Type B pancreatic cell (in vitro differentiated cells): Measurements from ENCODE around the gene TRDN. TPM values are rescaled to one million over a fixed set of nuclear protein-coding genes. Genes with fewer than 3 reads are reported as not detected.

Experiments used
- DNase-seq: peaks from one replicate; pipeline ENCODE4 v3.0.0; 2021; ENCODE audit warnings: mixed read lengths; ENCODE audit not compliant: unreplicated experiment; ENCODE audit errors: extremely low spot score
- H3K27ac Mint-ChIP-seq: 2 replicates; pipeline ENCODE4 v1.8.0; 2021; ENCODE audit warnings: mild to moderate bottlenecking, mixed read lengths
- H3K27me3 Mint-ChIP-seq: 2 replicates; pipeline ENCODE4 v1.8.0; 2021; ENCODE audit warnings: mixed read lengths
- H3K36me3 Mint-ChIP-seq: 2 replicates; pipeline ENCODE4 v1.8.0; 2021; ENCODE audit warnings: mixed read lengths
- H3K4me1 Mint-ChIP-seq: one replicate; pipeline ENCODE4 v1.8.0; 2021; ENCODE audit warnings: mixed read lengths; ENCODE audit not compliant: unreplicated experiment
- H3K4me3 Mint-ChIP-seq: 2 replicates; pipeline ENCODE4 v1.8.0; 2021; ENCODE audit warnings: mild to moderate bottlenecking, mixed read lengths
- H3K9me3 Mint-ChIP-seq: 2 replicates; pipeline ENCODE4 v1.8.0; 2021; ENCODE audit warnings: mixed read lengths
- CTCF ChIP-seq: fragments of 200-600 bp; sonication (generic); conservative IDR thresholded peaks from 2 replicates; pipeline ENCODE4 v1.5.0; 2021; ENCODE audit warnings: antibody characterized with exemption, mild to moderate bottlenecking
- total RNA-seq: library from RNA; stranded (reverse); gene quantifications from 2 replicates; pipeline ENCODE4 v1.2.1, GENCODE V29; 2021; ENCODE audit warnings: low replicate concordance

The TRDN gene
- total RNA-seq, 1 donor from 2014 or later = 0.34 TPM

- Mint-ChIP-seq H3K27ac (no peak overlapping the region), H3K4me3 (no peak overlapping the region), H3K36me3 (no peaks in the 10 kb centered on the region), H3K4me1 (no peaks in the 10 kb centered on the region), H3K9me3 (no peaks in the 10 kb centered on the region), H3K27me3 (no peaks in the 10 kb centered on the region)
- DNase-seq = no peak
- no peak for TF ChIP-seq CTCF
Observed at GRCh38 chr6:123402052-123402451, 234.7 kb downstream of the TRDN start.

- Mint-ChIP-seq H3K27ac (no peak overlapping the region), H3K4me1 (no peaks in the 10 kb centered on the region), H3K9me3 (no peaks in the 10 kb centered on the region), H3K36me3 (no peaks in the 10 kb centered on the region), H3K4me3 (no peak overlapping the region), H3K27me3 (no peaks in the 10 kb centered on the region)
- no peak for DNase-seq
- TF ChIP-seq CTCF = no peak
Observed at GRCh38 chr6:123398072-123398471, 238.7 kb downstream of the TRDN start.

DNA sequence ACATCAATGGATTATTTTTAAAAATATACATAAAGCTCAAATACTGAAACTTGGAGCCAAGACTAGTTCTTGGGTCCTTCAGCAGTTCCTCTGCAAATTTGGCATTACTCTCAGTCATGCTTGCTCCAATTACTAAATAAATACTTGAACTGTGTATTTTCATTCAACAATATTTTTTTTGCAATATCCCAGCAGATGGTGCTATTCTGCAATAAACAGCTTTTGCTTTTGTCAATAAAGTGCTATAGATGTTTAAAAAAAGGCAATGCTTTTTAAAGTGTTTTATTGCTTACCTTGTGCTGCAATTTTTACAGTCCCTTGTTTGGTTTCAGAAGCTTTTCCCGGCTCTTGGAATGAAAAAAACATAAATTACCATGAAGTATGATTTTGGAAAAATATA is 243.4 kb downstream of the TRDN start:
- no peaks in the 10 kb centered on the region for H3K36me3 Mint-ChIP-seq
- peak; percentile 68 for TF ChIP-seq CTCF

GRCh38 chr6:123383718-123384117 is 253.0 kb downstream of the TRDN start:
- Mint-ChIP-seq H3K36me3 (no peaks in the 10 kb centered on the region), H3K4me1 (no peaks in the 10 kb centered on the region), H3K4me3 (no peak overlapping the region), H3K9me3 (no peaks in the 10 kb centered on the region), H3K27me3 (peaks cover 3% of the 10 kb centered on the region), H3K27ac (no peak overlapping the region)
- no peak for TF ChIP-seq CTCF
- no peak for DNase-seq

More for the DNA sequence above, 243.4 kb downstream of the TRDN start:
- Mint-ChIP-seq H3K4me1 (no peaks in the 10 kb centered on the region), H3K9me3 (no peaks in the 10 kb centered on the region), H3K27me3 (no peaks in the 10 kb centered on the region), H3K27ac (no peak overlapping the region), H3K4me3 (no peak overlapping the region)
- DNase-seq = no peak

DNA sequence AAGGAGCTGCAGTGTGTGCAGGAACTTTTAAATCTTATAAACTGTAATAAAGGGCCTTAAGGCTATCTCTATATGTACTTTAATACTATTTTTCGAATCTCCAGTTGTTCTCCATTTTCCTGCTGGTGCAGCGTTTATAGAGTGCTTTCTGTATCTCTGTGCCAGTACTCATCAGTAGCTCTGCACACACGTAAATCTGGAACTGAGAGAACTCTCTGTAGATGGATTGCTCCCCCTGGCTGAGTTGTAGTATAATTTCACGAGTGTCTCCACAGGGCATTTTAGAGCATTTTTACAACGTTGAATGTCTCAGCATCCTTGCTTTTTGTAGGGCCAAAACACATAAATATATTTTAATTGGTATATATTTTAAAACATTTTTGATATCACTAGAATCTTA is 256.5 kb downstream of the TRDN start:
- Mint-ChIP-seq H3K4me1 (no peaks in the 10 kb centered on the region), H3K27ac (no peak overlapping the region), H3K9me3 (no peaks in the 10 kb centered on the region), H3K36me3 (no peaks in the 10 kb centered on the region), H3K27me3 (peaks cover 3% of the 10 kb centered on the region), H3K4me3 (no peak overlapping the region)
- DNase-seq = no peak
- TF ChIP-seq CTCF = peak; percentile 64

- no peak for DNase-seq
- Mint-ChIP-seq H3K27ac (no peak overlapping the region), H3K4me3 (no peak overlapping the region), H3K9me3 (no peaks in the 10 kb centered on the region), H3K27me3 (no peaks in the 10 kb centered on the region), H3K4me1 (no peaks in the 10 kb centered on the region), H3K36me3 (no peaks in the 10 kb centered on the region)
- no peak for TF ChIP-seq CTCF
Observed at GRCh38 chr6:123372737-123373136, 264.0 kb downstream of the TRDN start.
